GM12864 (cell line): ENCODE data around the gene OPRD1.
"Not testable (repeated sequence)": the region's sequence is repeated elsewhere in the genome, so short reads cannot be mapped to it uniquely, and the experiment has no call there.

ENCODE experiments used
- DNase-seq: peaks from one replicate; pipeline ENCODE4 v3.0.0-alpha.2; 2011; ENCODE audit warnings: low read depth
- H3K4me3 ChIP-seq: 2 replicates; pipeline ENCODE4 v1.5.1; 2011; ENCODE audit warnings: mild to moderate bottlenecking, low read depth, low read length, control low read depth
- TF ChIP-seq, protein P1 (sequence below): IDR thresholded peaks from 2 replicates; pipeline ENCODE4 v1.5.1; 2011; ENCODE audit warnings: low read depth, mild to moderate bottlenecking, moderate library complexity, low read length, control low read depth, inconsistent platforms; ENCODE audit errors: missing control alignments

OPRD1 gene

DNA sequence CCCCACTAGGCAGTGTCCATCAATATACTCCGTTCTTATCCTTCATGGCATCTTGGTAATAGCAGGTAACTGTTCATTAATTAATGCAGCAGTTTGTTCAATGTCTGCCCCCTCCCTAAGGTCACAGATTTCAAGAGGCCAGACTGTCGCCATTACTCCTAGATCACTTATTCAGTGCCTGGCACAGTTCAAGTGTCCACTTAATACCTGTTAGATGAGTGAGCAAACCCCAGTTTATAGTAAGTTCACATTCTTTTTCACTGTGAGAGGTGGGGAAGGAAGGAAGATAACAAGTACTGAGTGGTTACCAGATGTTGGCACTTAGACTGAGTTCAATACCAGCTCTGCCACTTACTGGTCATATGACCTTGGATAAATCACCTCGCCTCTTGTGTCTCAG is 36.4 kb downstream of the OPRD1 start:
- no peak for DNase-seq
- TF ChIP-seq, protein P1, sequence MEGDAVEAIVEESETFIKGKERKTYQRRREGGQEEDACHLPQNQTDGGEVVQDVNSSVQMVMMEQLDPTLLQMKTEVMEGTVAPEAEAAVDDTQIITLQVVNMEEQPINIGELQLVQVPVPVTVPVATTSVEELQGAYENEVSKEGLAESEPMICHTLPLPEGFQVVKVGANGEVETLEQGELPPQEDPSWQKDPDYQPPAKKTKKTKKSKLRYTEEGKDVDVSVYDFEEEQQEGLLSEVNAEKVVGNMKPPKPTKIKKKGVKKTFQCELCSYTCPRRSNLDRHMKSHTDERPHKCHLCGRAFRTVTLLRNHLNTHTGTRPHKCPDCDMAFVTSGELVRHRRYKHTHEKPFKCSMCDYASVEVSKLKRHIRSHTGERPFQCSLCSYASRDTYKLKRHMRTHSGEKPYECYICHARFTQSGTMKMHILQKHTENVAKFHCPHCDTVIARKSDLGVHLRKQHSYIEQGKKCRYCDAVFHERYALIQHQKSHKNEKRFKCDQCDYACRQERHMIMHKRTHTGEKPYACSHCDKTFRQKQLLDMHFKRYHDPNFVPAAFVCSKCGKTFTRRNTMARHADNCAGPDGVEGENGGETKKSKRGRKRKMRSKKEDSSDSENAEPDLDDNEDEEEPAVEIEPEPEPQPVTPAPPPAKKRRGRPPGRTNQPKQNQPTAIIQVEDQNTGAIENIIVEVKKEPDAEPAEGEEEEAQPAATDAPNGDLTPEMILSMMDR: no peak
- no peak overlapping the region for H3K4me3 ChIP-seq

DNA sequence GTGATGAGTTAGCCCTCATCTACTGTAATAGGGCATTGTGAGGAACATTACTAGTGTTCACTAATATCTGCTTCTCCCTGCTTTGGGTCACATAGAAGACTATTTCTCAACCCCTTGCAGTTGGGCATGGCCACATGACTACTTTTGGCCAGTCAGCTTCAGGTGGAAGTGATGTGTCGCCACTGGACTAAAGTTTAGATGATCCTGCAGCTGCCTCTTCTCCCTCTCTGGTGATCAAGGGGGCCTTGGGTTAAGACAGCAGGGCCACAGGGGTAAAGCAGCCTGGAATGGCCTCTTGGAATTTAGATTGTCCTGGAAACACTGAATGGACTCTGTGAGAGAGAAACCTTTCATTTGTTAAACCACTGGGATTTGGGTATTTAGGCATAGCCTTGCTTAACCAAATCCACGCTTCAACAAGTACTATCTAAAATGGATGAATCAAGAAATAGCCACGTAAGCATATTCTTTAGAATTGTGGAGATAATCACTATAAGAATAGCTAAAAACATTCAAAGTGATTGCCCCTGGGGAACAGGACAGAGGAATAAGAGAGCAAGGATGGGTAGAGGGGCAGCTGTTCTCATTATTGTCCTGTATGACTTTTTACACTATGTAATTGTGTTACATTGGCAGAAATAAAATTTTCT is 41.2 kb downstream of the OPRD1 start:
- TF ChIP-seq, protein P1: no peak
- DNase-seq: no peak
- no peak overlapping the region for H3K4me3 ChIP-seq

DNA sequence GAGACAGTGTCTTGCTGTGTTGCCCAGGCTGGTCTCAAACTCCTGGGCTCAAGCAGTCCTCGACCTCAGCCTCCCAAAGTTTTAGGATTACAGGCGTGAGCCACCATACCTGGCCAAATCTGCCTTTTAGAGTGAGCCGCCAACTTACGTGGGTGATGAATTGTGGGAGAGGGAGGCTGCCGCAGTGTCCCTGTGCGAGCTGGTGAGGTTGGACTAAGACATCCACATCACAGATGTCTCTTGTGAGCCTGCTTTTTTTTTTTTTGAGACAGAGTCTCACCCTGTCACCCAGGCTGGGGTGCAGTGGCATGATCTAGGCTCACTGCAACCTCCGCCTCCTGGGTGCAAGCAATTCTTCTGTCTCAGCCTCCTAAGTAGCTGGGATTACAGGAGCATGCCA is 42.4 kb downstream of the OPRD1 start:
- not testable (repeated sequence) for DNase-seq, H3K4me3 ChIP-seq

GRCh38 chr1:28855046-28855445 is 43.1 kb downstream of the OPRD1 start:
- TF ChIP-seq, protein P1: no peak
- no peak for DNase-seq

GRCh38 chr1:28855469-28855951 is 43.5 kb downstream of the OPRD1 start:
- no peak overlapping the region for H3K4me3 ChIP-seq
- DNase-seq: no peak
- TF ChIP-seq, protein P1: no peak

More at GRCh38 chr1:28855046-28855445, 43.1 kb downstream of the OPRD1 start:
- H3K4me3 ChIP-seq: no peak overlapping the region

DNA sequence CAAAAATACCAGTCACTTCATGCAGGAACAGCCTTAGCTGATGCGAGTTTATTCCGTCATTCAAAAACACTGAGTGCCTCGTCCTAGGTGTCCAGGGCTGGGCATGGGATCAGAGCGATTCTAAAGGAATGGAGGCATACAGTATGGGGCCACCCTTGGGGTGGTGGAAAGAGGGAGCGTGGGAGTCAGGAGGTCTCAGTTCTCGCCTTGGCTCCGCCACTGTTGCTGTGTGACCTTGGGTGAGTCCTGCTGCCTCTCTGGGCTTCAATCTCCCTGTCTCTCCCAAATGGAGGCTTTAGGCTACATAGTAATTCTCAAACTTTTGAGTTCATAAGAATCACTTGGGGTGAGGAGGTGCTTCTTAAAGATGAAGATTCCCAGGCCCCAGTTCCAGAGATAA is 44.0 kb downstream of the OPRD1 start:
- no peak overlapping the region for H3K4me3 ChIP-seq
- no peak for DNase-seq
- TF ChIP-seq, protein P1: no peak

- no peak for DNase-seq
- TF ChIP-seq, protein P1: no peak
- H3K4me3 ChIP-seq: no peak overlapping the region
These were observed 48.5 kb downstream of the OPRD1 start for GRCh38 chr1:28860332-28861073.
